Adrenal gland (tissue), 5 donors: ENCODE measurements around the gene APBB2.

Experiments used
- CTCF ChIP-seq, 6 experiments: fragments of 450-650 bp in 4 of 6; fragments of 200-600 bp in 2 of 6; sonication (generic) in 1 of 6; IDR thresholded peaks; 1 replicate in 5 of 6; 2 replicates in 1 of 6; pipeline versions ENCODE4 v1.5.1 to v1.8.0; 2016 to 2021; ENCODE audit warnings: antibody characterized with exemption in 6 of 6, mild to moderate bottlenecking in 2 of 6, moderate library complexity in 1 of 6
- POLR2A ChIP-seq, 2 donors: fragments of 450-650 bp; IDR thresholded peaks; one replicate each; pipeline ENCODE4 v1.6.1; 2017; ENCODE audit warnings: antibody characterized with exemption in 2 of 2, mild to moderate bottlenecking in 2 of 2, moderate library complexity in 1 of 2
- donor health status: DM: no; HTN: no; CAD: no.

- TF ChIP-seq POLR2A (IDR thresholded peaks at IDR 0.05) = no peak
- TF ChIP-seq CTCF (IDR thresholded peaks at IDR 0.05) = no peak
Measured at GRCh38 chr4:41057467-41057866, 156.9 kb downstream of the APBB2 start.
